Eye (tissue), 1 donor: Measurements from ENCODE around the gene ETV7.
"Not testable (repeated sequence)": the region's sequence is repeated elsewhere in the genome, so short reads cannot be mapped to it uniquely, and the experiment has no call there.

Experiments
- DNase-seq: peaks from one replicate; pipeline ENCODE4 v3.0.0-alpha.2; 2015

Gene ETV7

DNA sequence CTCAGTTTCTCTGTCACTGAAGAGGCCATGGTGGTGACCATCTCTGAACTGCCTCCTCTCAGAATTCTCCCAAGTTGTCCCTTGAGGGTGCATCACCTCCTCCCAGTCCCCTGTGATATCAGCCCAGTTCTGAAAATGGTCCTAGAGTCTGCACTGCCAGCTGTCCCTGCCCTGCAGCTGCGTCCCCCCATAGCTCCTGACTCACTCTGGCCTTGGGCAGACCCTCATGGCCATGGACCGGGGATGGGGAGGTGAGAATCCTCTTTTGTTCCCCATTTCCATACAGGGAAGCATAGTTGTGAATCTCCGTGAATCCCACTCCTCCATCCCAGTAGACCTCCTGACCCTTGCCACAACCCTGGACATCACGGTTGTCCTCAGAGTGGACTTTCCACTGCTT, 4.5 kb downstream of the ETV7 start:
- no peak for DNase-seq

DNA sequence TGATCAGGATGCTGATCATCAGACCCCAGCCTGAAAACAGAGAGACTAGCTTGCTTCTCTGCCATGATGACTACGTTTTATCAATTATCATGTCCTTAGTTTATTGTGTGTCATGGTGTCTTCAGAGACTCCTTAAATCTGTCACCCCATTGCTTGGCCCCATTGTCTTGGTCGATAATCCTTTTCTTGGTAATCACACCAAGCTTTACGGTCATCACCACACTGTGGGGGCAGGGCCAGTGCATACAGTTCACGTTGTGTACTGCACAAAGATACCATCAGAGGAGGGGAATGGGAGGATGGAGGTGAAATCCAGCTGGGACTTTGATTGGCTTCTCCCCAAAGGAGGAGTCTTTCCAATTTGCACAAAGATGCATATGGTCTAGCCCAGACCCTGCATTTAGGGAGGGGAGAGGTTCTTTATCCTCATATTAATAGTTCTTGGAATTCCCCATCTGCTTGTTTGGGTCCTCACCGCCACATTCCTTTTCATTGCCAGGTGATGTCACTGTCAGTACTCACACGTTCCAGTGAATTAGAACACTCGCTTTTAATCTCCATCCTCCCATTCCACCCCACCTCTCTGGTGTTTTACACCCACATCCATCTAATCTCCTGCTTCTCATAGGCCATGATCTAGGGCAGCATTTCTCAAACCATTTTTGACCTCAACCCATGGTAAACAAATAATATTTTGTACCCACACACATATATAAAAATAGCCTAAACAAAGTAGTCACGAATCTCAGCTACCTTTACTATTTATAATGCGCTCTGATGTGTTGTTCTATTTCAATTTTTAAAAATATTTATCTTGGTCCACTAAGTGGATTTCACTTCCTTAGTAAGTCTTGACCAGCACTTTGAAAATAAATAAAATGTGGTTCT, 5.7 kb downstream of the ETV7 start:
- no peak for DNase-seq

DNA sequence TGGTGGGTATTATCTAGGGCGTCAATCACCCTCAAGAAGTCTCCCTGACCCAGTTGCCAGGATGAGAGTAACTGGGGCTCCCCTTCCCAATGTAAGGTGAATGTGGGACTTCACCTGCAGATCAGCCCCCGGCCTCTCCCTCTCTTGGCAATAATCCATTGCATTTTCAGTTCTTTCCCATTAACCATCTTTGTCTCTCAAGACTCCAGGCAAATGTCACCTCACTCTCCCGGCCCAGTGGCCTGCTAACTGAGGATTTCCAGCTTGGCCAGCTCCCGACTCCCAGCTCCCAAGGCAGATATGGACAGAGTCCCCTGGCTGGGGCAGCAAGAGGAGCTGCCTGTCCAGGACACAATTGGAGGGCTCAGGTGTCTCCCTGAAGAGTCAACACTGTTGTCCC, 7.3 kb downstream of the ETV7 start:
- no peak for DNase-seq

DNA sequence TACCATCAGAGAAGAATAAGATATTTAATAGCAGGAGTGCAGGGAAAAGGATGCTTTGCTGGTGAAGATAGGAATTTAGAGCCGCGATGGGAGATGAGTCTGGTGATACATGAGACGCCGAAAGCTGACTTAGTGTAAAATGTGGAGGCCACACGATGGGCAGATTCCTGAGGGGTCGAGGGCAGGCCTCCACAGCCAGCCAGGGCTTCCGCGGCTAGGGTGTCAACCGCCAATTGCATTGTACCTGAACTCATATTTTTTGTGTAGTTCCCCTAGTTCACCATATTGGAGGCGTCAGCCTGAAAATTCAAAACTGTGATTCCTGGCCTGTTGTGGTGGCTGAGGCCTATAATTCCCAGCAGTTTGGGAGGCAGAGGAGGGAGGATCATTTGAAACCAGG, 8.5 kb downstream of the ETV7 start:
- DNase-seq: no peak

DNA sequence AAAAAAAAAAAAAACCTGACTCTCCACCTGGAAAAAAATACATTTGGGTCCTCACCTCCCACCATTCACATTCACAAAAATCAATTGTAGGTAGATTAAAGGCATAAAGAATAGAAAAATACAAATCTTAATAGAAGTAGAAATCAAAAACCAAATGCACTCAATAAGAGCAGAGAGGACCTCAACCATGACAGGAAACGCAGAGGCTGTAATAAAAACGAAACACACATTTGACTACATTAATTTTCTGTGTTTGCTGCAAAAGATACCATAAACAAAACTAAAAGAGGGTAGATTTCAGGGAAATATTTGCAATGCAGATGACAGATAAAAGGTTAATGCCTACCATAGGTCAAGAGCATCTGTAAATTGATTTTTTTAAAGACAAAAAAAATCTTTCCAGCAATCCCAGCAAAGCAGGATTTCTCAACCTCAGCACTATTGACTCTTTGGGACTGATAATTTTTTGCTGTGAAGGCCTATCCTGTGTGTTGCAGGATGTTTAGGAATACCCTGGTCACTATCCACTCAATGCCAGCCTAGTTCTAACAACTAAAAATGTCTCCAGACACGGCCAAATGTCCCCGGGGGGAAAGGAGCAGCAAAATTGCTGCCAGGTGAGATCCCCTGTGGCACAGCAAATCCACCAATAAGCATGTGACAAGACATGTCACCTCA, 9.1 kb downstream of the ETV7 start:
- no peak for DNase-seq

DNA sequence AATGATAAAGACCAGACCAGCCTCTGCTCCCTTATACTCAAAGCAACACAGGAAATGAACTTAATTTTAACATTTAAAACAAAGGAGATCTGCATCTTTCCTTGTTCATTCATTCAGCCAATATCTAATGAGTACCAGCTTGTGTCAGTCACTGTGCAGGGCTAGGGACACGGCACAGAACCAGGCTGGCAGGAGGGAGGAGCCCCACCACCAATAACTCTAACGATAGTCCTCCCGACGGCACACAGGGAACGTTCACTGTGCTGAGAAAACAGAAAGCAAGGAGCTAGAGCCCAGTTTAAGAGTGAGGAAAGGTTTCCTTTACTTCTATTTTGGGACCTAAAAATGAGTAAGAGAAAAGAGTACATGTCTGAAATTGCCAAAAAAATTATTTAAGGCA, 9.9 kb downstream of the ETV7 start:
- DNase-seq: no peak

DNA sequence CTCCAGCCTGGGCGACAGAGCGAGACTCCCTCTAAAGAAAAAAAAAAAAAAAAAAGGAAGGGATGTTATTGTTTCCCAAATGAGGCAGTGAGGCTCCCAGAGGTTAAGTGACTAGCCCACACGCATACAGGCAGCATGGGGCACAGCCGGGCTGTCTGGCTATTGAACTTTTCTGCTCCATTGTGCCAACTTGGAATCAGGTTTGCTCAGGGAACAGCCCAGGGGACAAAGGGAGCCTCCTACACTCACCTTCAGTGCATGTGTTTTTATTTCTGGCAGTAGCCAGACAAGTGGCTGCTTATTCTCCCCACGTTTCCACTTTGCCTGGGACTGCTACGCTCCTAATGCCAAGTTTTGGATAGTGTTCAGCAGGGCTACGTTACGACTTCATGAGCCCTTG, 10.7 kb downstream of the ETV7 start:
- no peak for DNase-seq

DNA sequence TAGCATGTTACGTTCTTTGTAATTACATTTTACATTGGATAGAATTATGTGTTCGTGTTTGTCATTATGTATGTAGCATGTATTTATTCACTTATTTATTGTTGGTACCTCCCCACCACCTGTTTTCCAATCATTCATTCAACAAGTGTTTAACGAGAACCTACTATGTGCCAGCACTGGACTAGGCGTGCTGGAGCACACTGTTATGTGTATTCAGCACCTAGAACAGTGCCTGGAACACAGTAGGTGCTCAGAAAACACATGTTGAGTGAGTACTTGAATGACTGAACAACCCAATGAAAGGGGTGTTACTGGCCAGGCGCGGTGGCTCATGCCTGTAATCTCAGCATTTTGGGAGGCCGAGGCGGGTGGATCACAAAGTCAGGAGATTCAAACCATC, 11.3 kb downstream of the ETV7 start:
- DNase-seq: no peak

DNA sequence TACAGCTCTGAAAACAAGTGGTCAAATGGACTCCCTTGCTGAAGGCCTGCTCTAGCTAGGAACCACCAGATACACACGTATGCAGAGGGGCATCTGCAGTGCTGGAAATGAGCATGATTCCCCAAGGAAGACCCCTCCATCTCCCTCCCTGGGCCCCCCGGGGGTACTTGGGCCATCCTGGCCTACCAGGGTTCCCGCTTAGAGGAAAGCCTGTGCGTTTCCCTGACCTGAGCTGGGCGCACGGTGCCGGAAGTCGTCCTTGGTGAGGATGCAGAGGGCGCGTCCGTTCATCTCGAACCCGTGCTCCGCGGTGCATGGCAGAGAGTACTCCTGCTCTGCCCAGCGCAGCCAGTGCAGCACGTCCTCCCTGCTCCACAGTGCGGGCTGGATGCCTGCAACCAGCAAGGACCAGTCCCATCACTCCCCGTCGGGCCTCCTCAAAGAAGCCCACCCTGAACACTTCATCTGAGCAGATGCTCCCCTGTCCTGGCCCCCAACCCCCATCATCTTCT, 11.8 kb downstream of the ETV7 start:
- DNase-seq: no peak

DNA sequence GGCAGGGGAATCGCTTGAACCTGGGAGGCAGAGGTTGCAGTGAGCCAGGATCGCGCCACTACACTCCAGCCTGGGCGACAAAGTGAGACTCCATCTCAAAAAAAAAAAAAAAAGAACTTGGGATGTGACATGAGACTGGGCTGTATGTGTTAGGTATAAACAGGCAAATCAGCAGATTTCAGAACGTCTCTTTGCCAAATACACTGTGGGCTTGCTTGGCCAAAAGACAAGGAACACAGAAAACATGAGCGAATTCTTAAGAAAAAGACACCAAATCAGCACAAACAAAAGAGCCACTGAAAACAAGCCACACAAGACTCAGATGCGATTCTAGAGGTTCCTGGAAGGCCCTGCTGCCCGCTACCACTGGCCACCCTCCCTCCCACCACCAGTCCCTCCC, 12.5 kb downstream of the ETV7 start:
- no peak for DNase-seq

DNA sequence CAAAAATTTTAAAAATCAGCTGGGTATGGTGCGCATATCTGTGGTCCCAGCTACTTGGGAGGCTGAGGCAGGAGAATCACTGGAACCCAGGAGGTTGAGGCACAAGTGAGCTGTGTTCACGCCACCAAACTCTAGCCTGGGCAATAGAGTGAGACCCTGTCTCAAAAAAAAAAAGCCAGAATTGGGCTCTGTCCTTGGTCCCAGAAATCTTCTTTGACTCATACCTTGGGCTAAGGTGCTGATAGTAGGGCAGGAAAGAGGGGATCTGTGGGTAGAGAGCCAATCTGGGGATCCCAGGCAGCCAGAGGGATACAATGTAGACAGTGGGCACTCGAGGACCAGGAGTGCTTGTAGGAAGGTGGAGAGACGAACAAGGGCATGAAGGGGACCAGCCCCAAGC, 13.3 kb downstream of the ETV7 start:
- no peak for DNase-seq

DNA sequence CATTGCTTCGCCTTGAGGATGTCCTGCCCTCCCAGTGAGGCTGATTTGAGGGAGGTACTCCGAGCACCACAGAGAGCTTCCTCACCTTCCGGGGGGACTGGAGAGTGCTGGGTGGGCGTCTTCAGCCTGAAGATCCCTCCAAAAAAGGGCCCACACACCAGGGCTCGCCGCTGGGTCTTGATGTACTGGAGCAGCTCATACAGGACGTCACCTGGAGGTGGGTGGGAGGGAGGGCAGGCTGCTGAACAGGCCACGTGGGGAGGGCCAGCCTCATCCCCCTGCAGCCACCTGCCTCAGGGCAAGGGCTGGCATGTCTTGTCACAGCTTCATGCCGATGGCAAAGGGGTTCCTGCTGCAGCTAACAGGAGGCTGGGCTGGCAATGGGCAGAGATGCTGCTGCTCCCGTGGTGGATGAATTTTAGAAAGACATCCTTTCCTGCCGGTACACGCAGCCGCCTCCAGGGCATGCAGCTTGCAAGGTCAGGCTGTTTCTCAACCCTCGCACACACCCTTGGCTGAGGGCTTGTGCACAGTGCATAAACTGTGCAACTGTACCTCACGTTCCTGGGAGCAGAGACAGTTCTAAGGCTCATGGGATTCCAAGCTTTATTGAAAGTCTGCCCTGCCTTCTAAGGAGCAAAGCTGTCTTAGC, 14.0 kb downstream of the ETV7 start:
- DNase-seq: no peak

DNA sequence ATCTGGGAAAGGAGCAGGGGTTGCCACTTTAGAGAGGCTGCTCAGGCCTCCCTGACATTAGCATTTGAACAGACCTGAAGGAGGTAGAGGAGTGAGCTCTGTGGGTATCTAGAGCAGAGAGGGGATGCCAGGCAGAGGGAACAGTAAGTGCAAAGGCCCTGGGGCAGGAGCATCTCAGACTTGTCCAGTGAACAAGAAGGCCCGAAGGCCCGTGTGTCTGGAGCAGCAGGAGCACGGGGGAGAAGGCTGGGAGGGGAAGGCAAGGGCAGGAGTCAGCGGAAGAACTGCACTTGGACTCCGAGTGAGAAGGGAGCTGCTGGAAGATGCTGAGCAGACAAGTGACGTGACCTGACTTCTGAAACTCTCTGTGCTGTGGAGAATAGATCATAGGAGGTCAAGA, 15.4 kb downstream of the ETV7 start:
- DNase-seq: no peak

DNA sequence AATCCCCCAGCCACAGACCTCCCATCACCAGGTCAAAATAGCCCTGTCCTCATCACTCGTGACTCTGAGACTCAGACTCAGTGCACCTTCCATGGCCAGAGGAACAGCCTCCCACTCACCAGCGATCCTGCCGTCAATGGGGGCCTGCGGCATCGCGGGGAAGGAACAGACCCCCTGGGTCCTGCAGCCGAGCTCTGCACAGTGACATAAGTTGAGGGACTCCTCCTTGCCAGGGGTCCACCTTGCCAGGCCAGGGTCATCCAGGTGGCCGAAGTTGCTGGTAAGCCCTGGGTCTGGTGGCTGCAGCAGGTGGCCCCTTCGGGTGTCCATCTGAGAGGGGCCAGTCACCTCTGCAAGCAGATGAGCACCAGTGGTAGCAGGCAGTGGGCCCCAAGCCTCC, 16.3 kb downstream of the ETV7 start:
- no peak for DNase-seq

DNA sequence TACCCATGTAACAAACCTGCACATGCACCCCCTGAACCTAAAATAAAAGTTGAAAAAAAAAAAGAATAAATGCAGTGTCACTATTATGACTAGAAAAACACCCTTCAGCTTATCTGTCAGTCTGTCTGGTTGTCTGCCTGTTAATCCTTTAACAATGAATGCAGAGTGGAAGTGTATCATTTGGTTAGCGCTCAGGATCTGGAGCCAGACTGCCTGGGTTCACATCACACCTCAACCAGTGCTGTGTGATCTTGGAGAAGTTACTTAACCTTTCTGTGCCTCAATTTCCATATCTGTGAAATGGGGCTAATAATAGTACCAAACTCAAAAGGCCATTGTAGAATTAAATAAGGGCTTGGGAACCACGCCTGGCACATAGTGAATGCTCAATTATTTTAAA, 16.8 kb downstream of the ETV7 start:
- DNase-seq: no peak

DNA sequence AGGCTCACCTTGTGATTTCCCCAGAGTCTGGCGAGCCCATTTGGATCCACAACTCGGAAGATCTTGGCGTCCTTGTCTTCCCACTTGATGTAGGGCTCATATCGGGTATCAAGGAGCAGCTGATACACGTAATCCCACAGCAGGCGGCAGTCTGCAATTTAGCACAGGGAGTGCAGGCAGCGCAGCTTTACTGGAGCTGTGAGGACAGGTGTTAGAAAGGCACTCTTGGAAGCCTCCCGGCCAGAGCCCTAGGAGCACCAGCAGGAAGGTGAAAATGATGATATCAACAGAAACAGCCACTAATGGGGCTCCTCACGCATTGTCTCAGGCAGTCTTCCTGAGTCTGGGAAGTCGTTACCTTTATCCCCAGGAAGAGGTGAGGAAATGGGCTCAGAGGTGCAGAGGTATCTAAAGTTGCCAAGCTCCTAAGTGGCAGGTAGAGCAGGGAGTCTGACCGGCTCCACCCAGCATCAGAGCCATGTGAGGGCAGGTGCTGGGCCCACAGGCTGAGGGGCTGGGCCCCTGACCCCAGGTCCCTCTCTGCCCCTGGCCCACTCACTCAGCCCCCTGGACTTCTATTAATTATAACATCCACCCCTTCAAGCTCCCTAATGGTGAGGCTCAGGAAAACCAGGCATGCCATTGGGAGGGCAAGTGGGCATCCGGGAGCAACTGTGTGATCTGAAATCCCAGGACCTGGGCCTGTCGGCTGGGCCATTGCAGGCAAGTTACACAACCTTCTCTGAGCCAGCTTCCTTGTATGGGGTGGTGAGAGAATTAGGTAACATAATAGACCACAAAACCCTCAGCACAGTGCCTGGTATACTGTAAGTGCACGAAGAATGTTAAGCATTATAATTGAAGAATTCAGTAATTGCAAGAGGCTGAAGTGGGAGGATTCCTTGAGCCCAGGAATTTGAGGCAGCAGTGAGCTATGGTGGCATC, 18.3 kb downstream of the ETV7 start:
- no peak for DNase-seq

DNA sequence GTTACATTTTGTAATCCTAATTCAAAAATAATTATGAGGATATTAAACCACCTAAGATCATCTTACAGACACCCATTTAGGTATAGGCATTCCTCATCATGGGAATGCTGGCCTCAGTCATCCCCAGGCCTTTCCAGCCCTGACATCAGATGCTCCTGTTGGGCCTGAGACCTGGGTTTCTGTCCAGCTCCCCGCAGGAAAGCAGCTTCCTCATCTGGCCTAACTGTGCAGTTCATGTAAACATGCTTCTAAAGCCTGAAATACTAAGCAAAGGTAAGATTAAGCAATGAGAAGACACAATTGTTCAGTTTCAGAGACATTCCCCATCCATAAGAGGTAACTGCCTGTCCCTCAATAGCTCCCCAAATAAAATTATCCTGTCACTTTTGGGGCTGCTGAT, 19.0 kb downstream of the ETV7 start:
- no peak for DNase-seq

DNA sequence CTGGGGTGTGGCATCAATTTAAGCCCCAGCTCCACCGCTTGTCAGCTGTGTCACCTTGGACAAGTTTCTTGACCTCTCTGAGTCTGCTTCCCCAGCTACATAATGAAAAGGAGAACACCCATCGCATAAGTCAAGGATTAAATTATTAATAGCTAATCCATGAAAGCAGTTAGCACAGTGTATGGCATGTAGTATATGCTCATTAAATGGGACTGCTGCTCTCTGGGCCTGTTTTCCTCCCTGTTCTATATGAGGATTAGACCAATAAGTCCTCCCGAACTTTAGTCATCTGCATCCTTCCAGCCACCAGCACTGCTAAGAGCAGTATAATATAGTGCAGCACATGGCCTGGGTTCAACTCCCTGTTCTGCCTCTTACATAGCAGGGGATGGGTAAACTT, 19.7 kb downstream of the ETV7 start:
- no peak for DNase-seq

DNA sequence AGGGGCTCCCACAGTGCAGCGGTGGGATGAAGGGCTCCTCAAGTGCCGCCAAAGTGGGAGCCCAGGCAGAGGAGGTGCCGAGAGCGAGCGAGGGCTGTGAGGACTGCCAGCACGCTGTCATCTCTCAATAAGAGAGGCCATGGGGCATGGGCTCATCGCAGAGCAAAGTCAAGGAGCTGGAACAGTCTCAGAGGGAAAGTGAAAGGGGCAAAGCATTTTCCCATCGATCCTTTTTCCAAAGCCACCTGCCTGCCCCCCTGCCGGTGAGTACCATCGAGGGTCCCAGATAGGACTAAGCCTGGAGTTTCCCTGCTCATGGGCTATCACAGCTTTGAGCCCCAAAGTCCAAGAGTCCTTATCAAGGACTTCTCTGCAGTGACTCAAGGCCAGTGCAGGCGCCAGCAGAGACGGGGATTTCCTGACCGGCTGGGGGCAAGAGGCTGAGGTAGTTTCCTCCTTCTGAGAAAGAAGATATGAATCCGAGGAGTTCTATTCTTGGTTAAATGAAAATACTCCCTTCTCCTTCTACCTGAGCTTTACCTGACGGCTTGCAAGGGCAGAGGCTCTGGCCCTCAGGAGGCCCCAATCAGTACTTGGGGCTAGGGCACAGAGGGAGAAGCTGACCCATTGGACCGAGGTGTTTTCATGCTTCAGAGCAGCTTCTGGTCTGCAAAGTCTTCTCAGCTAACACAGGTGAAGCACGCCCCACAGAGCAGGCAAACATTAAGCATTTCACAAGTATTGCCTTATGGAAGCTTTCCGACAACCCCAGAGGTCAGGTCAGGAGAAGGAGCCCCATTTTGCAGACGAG, 22.6 kb downstream of the ETV7 start:
- no peak for DNase-seq

DNA sequence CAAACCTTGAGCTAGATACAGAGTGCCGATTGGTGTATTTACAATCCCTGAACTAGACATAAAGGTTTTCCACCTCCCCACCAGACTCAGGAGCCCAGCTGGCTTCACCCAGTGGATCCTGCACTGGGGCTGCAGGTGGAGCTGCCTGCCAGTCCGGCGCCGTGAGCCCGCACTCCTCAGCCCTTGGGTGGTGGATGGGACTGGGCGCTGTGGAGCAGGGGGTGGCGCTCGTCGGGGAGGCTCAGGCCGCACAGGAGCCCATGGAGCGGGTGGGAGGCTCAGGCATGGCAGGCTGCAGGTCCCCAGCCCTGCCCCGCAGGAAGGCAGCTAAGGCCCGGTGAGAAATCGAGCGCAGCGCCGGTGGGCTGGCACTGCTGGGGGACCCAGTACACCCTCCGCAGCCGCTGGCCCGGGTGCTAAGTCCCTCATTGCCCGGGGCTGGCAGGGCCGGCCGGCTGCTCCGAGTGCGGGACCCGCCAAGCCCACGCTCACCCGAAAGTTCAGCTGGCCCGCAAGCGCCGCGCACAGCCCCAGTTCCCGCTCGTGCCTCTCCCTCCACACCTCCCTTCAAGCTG, 23.3 kb downstream of the ETV7 start:
- not testable (repeated sequence) for DNase-seq

DNA sequence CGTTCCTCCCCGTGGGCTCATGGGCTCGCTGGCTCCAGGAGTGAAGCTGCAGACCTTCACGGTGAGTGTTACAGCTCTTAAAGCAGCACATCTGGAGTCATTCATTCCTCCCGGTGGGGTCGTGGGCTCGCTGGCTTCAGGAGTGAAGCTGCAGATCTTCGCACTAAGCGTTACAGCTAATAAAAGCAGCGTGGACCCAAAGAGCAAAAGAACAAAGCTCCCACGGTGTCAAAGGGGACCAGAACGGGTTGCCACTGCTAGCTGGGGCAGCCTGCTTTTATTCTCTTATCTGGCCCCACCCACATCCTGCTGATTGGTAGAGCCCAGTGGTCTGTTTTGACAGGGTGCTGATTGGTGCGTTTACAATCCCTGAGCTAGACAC, 24.1 kb downstream of the ETV7 start:
- DNase-seq: not testable (repeated sequence)
